ENCODE results near the gene MRO. TPM values are rescaled to one million over a fixed set of nuclear protein-coding genes. Genes with fewer than 3 reads are reported as not detected.
A peak's percentile ranks its signal among the peaks of the same experiment; 100 is the strongest.

The MRO gene
- polyA plus RNA-seq, 2 of the 4 experiments (the other 2 are of a cell fraction): 0.31 to 0.39 TPM

DNA sequence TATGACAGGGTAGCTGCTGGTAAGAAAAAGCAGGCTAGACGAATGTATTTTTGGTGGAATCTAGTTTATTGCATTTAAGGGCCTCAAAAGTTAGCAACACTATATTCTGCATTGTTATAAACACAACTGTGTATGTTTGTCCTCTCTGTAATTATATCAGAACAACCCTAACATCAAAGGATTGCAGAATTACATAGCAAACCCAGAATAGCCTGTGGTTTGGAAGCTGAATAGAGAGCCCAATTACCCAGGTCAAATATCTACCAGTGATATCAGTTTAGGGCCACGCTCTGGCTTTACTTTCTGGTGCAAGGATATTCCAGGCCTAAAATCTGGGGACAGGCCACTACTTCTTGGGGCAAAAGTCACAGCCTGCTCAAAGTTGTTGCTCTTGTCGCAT lies 25.1 kb upstream of the MRO start:
- TF ChIP-seq CHD4 (IDR thresholded peaks at IDR 0.05; ENCODE audit: borderline replicate concordance) (no peak), FOSL2 (IDR thresholded peaks at IDR 0.05) (no peak), FOSL2 (CRISPR knock-in tag; IDR thresholded peaks at IDR 0.05) (no peak), POLR2A (IDR thresholded peaks at IDR 0.05; ENCODE audit: low read length) (no peak), NR3C1 (IDR thresholded peaks at IDR 0.05) (no peak), EHMT2 (IDR thresholded peaks at IDR 0.05; ENCODE audit: low read depth) (no peak), SREBF2 (IDR thresholded peaks at IDR 0.05) (no peak), ESRRA (IDR thresholded peaks at IDR 0.05; ENCODE audit: borderline replicate concordance, low read length) (no peak), ZC3H11A (IDR thresholded peaks at IDR 0.05) (no peak)
- FAIRE-seq: no peak
- CTCF ChIA-PET: interaction anchor here (1.2 to 2.9 kb wide), 3 partner anchors 22 to 25 kb away, joined by 3 to 9 read pairs (median 4); partner anchors contain the start of gene MRO
- H3K27ac ChIP-seq: 0 out of 6 replicates have a peak overlapping the region, but pooled peaks of 1 of the 2 experiments have one; percentile 33
- no peak overlapping the region for H3K4me3 ChIP-seq
- DNase-seq (ENCODE audit: low read depth in 1 of 2, low spot score in 1 of 2): no peak
- H3K9me3 ChIP-seq: no peaks in the 10 kb centered on the region
- ATAC-seq: no peak
- 82% methylated on average over 3 of the region's 3 CpGs for WGBS (ENCODE audit: missing lambda C conversion rate)
- peak overlapping the region; percentile 35; the same call in 1 of the 3 replicates for H3K4me2 ChIP-seq
- peaks cover 30% of the 10 kb centered on the region for H3K4me1 ChIP-seq
- POLR2A ChIA-PET: no interaction called here

DNA sequence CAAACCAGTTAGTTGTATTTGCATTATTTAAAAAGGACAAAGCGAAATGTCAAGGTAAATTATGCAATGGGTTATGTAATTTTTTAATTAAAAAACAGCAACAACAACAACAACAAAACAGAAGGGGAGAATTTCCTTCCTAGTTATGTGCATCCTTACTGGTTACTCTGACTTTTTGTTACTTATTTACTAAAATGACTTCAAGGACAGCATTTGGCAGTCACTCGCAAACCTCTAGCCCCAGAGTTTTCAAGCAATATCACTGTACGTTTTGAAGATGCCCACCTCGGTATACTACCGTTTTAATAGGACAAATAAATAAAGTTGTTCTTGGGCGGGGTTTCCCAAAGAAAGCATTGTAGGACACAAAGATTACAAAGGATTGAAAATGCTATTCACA lies 24.7 kb upstream of the MRO start:
- POLR2A ChIA-PET: no interaction called here
- FAIRE-seq (no peak), ATAC-seq (no peak)

More for the DNA sequence above, 24.7 kb upstream of the MRO start:
- 40% methylated on average over 6 of the region's 6 CpGs for whole genome bisulfite sequencing (ENCODE audit: missing lambda C conversion rate)
- TF ChIP-seq, protein P1, sequence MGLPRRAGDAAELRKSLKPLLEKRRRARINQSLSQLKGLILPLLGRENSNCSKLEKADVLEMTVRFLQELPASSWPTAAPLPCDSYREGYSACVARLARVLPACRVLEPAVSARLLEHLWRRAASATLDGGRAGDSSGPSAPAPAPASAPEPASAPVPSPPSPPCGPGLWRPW (IDR thresholded peaks at IDR 0.05): no peak
- TF ChIP-seq RAD21 (conservative IDR thresholded peaks at IDR 0.05 in 1 of 2, IDR thresholded peaks at IDR 0.05 in 1 of 2) (no peak), REST (IDR thresholded peaks at IDR 0.05) (no peak), BHLHE40 (IDR thresholded peaks at IDR 0.05; ENCODE audit: low read depth, low read length) (no peak), CTCF (IDR thresholded peaks at IDR 0.05) (no peak), MAZ (IDR thresholded peaks at IDR 0.05; ENCODE audit: borderline replicate concordance, low read depth, low read length) (no peak), JUN (IDR thresholded peaks at IDR 0.05) (no peak), ZFP36 (IDR thresholded peaks at IDR 0.05; ENCODE audit: borderline replicate concordance, partially characterized antibody) (no peak), SMC3 (IDR thresholded peaks at IDR 0.05) (no peak), FOXS1 (CRISPR knock-in tag; IDR thresholded peaks at IDR 0.05) (no peak), ZC3H11A (IDR thresholded peaks at IDR 0.05) (no peak), RNF2 (IDR thresholded peaks at IDR 0.05; ENCODE audit: borderline replicate concordance, low read depth) (no peak), FOSB (CRISPR knock-in tag; IDR thresholded peaks at IDR 0.05) (no peak), EHF (CRISPR knock-in tag; IDR thresholded peaks at IDR 0.05) (no peak), CHD2 (IDR thresholded peaks at IDR 0.05; ENCODE audit: low read length, partially characterized antibody) (no peak), PHF8 (IDR thresholded peaks at IDR 0.05; ENCODE audit: borderline replicate concordance, low read depth) (no peak)
- TF ChIP-seq, protein P2, sequence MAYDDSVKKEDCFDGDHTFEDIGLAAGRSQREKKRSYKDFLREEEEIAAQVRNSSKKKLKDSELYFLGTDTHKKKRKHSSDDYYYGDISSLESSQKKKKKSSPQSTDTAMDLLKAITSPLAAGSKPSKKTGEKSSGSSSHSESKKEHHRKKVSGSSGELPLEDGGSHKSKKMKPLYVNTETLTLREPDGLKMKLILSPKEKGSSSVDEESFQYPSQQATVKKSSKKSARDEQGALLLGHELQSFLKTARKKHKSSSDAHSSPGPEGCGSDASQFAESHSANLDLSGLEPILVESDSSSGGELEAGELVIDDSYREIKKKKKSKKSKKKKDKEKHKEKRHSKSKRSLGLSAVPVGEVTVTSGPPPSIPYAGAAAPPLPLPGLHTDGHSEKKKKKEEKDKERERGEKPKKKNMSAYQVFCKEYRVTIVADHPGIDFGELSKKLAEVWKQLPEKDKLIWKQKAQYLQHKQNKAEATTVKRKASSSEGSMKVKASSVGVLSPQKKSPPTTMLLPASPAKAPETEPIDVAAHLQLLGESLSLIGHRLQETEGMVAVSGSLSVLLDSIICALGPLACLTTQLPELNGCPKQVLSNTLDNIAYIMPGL (CRISPR knock-in tag; IDR thresholded peaks at IDR 0.05; ENCODE audit: borderline replicate concordance): no peak
- Histone ChIP-seq H3K4me1 (peaks cover 29% of the 10 kb centered on the region), H3K4me2 (peak overlapping the region; percentile 35; the same call in 2 of the 3 replicates), H3K4me3 (no peak overlapping the region), H3K27ac (no peak overlapping the region), H3K9me3 (no peaks in the 10 kb centered on the region)
- DNase-seq (ENCODE audit: low read depth in 1 of 2, low spot score in 1 of 2): no peak
- CTCF ChIA-PET: interaction anchor here (1.5 kb wide), 1 partner anchor 24 kb away, joined by 4 read pairs; the partner anchor contains the start of gene MRO

All from A549 (cell line).